Left lung (tissue), 10 donors: ENCODE results near the gene FAM81B. TPM values are rescaled to one million over a fixed set of nuclear protein-coding genes. Genes with fewer than 3 reads are reported as not detected.
A peak's percentile ranks its signal among the peaks of the same experiment; 100 is the strongest.

Source experiments
- ATAC-seq: fragments of 200-7000 bp; cut with Tn5 transposase; one replicate; pipeline ENCODE4 v1.9.1; 2020; ENCODE audit warnings: moderate library complexity
- DNase-seq, 4 donors: peaks; one replicate each; pipeline ENCODE4 v3.0.0-alpha.2; 2013 to 2020
- H3K27ac ChIP-seq, 2 donors: fragments of 200-600 bp; sonication (generic) in 1 of 2; one replicate each; pipeline versions ENCODE4 v1.5.0 to v1.8.0; 2020 to 2021
- H3K27me3 ChIP-seq, 2 donors: fragments of 200-600 bp; sonication (generic) in 1 of 2; one replicate each; pipeline versions ENCODE4 v1.5.0 to v1.8.0; 2020 to 2021
- H3K36me3 ChIP-seq, 2 donors: fragments of 200-600 bp; sonication (generic) in 1 of 2; one replicate each; pipeline versions ENCODE4 v1.5.0 to v1.8.0; 2020 to 2021
- H3K4me1 ChIP-seq, 2 donors: fragments of 200-600 bp; one replicate each; pipeline ENCODE4 v1.8.0; 2021
- H3K4me3 ChIP-seq, 2 donors: fragments of 200-600 bp; sonication (generic) in 1 of 2; one replicate each; pipeline versions ENCODE4 v1.5.0 to v1.8.0; 2020 to 2021; ENCODE audit warnings: mild to moderate bottlenecking in 1 of 2
- H3K9me3 ChIP-seq, 2 donors: fragments of 200-600 bp; sonication (generic) in 1 of 2; one replicate each; pipeline versions ENCODE4 v1.5.0 to v1.8.0; 2020 to 2021
- CTCF ChIP-seq, 2 donors: fragments of 200-600 bp; sonication (generic) in 1 of 2; IDR thresholded peaks; one replicate each; pipeline versions ENCODE4 v1.5.0 to v1.8.0; 2021; ENCODE audit warnings: antibody characterized with exemption in 2 of 2
- intact Hi-C, 2 donors: fragments of 100-400 bp; cut with DNase I; formaldehyde crosslinking; loops; one replicate each; pipeline versions ENCODE4 v1.11.2 to v1.14.2; 2022
- polyA plus RNA-seq, 6 donors: library from polyadenylated mRNA; unstranded; fragments of 120-200 nt; gene quantifications; one replicate each; pipeline ENCODE4 v1.2.1, GENCODE V29; 2013; ENCODE audit not compliant: insufficient read length in 6 of 6
- total RNA-seq, 2 donors: library from RNA; stranded (reverse); fragmentation: NEBNext Ultra II Directional; extraction: Animal tissue kit (Norgen Biotek cat#: 25700); gene quantifications; one replicate each; pipeline ENCODE4 v1.2.1, GENCODE V29; 2021
- donor health status: DM: no; HTN: yes; CAD: no.
- donor health status: DM: no; HTN: no; CAD: no.

FAM81B gene
- total and polyA plus RNA-seq, 8 donors = 0.90 to 12.3 (median 4.4) TPM

- Histone ChIP-seq H3K27me3 (no peaks in the 10 kb centered on the region), H3K4me3 (no peak overlapping the region), H3K36me3 (peaks cover 0 to 50% of the 10 kb centered on the region in 2 donors), H3K4me1 (peaks cover 0 to 4% of the 10 kb centered on the region in 2 donors), H3K27ac (no peak overlapping the region), H3K9me3 (no peaks in the 10 kb centered on the region)
- ATAC-seq (peak; percentile 23), DNase-seq (no peak)
- no peak for TF ChIP-seq CTCF (IDR thresholded peaks at IDR 0.05)
- intact Hi-C loops = no loop called here
These were observed 80.8 kb downstream of the FAM81B start for GRCh38 chr5:95471942-95472341.

GRCh38 chr5:95484421-95484820, 93.3 kb downstream of the FAM81B start:
- no peaks in the 10 kb centered on the region for H3K27me3 ChIP-seq
- DNase-seq (no peak), ATAC-seq (no peak)
- H3K4me3 ChIP-seq = no peak overlapping the region
- H3K27ac ChIP-seq = no peak overlapping the region
- no peaks in the 10 kb centered on the region for H3K4me1 ChIP-seq
- H3K36me3 ChIP-seq = peaks cover 0 to 95% of the 10 kb centered on the region in 2 donors
- peaks cover 0 to 22% of the 10 kb centered on the region in 2 donors for H3K9me3 ChIP-seq
- TF ChIP-seq CTCF (IDR thresholded peaks at IDR 0.05) = no peak
- intact Hi-C loops = no loop called here

GRCh38 chr5:95486191-95486590, 95.0 kb downstream of the FAM81B start:
- Histone ChIP-seq H3K4me1 (no peaks in the 10 kb centered on the region), H3K36me3 (peaks cover 0 to 98% of the 10 kb centered on the region in 2 donors), H3K4me3 (no peak overlapping the region), H3K9me3 (peaks cover 0 to 23% of the 10 kb centered on the region in 2 donors), H3K27me3 (no peaks in the 10 kb centered on the region), H3K27ac (no peak overlapping the region)
- intact Hi-C loops = no loop called here
- no peak for DNase-seq
- TF ChIP-seq CTCF (IDR thresholded peaks at IDR 0.05) = no peak
- no peak for ATAC-seq

- no peak for ATAC-seq
- no peak for DNase-seq
- no peaks in the 10 kb centered on the region for H3K27me3 ChIP-seq
- no peaks in the 10 kb centered on the region for H3K4me1 ChIP-seq
- TF ChIP-seq CTCF (IDR thresholded peaks at IDR 0.05) = no peak
- peaks cover 0 to 95% of the 10 kb centered on the region in 2 donors for H3K36me3 ChIP-seq
- intact Hi-C loops = no loop called here
- H3K4me3 ChIP-seq = no peak overlapping the region
- no peak overlapping the region for H3K27ac ChIP-seq
- H3K9me3 ChIP-seq = peaks cover 0 to 23% of the 10 kb centered on the region in 2 donors
These were observed 96.7 kb downstream of the FAM81B start for GRCh38 chr5:95487880-95488279.

Other genes with a start within 250 kb of the FAM81B start
- 10 to 100 TPM; 20.0 to 55.1 TPM for gene MCTP1, start 106.3 kb upstream of the FAM81B start, total RNA-seq
- 1 to 10 TPM; 4.4 to 6.3 (median 5.6) TPM for gene MCTP1, start 106.3 kb upstream of the FAM81B start, polyA plus RNA-seq
- 10 to 100 TPM; 74.9 to 82.4 TPM for gene SKIC3, start 163.6 kb downstream of the FAM81B start, total RNA-seq
- gene SKIC3, start 163.6 kb downstream of the FAM81B start, polyA plus RNA-seq = 100 to 1,000 TPM in 2 of 6 donors, 10 to 100 TPM in 4; 89.8 to 116 (median 96.2) TPM
- 1 to 10 TPM; 5.0 to 5.8 TPM for gene ARSK, start 163.7 kb downstream of the FAM81B start, total RNA-seq
- 10 to 100 TPM; 10.7 to 16.0 (median 12.6) TPM for gene ARSK, start 163.7 kb downstream of the FAM81B start, polyA plus RNA-seq
- under 1 TPM; 0.16 to 0.26 TPM for gene GPR150, start 228.7 kb downstream of the FAM81B start, total RNA-seq
- not detected for gene GPR150, start 228.7 kb downstream of the FAM81B start, polyA plus RNA-seq